Suprapubic skin (tissue), 4 donors: ENCODE data around the gene MAPKAPK2.

ENCODE experiments used
- CTCF ChIP-seq, 2 donors: fragments of 200-600 bp in 1 of 2; fragments of 450-650 bp in 1 of 2; sonication (generic) in 1 of 2; IDR thresholded peaks; one replicate each; pipeline ENCODE4 v1.5.1; 2016 to 2019; ENCODE audit warnings: antibody characterized with exemption in 2 of 2, mild to moderate bottlenecking in 1 of 2, moderate library complexity in 1 of 2
- EP300 ChIP-seq: sonication (generic); formaldehyde crosslinking; IDR thresholded peaks from one replicate; pipeline ENCODE4 v1.6.1; 2017; ENCODE audit warnings: antibody characterized with exemption
- POLR2A ChIP-seq, 2 donors: fragments of 450-650 bp; IDR thresholded peaks; one replicate each; pipeline ENCODE4 v1.6.1; 2017; ENCODE audit warnings: antibody characterized with exemption in 2 of 2, mild to moderate bottlenecking in 2 of 2, moderate library complexity in 2 of 2
- POLR2AphosphoS5 ChIP-seq, 3 donors: sonication (generic); formaldehyde crosslinking; IDR thresholded peaks; one replicate each; pipeline ENCODE4 v1.6.1; 2017; ENCODE audit warnings: antibody characterized with exemption in 3 of 3

- TF ChIP-seq CTCF (IDR thresholded peaks at IDR 0.05) (no peak), POLR2AphosphoS5 (IDR thresholded peaks at IDR 0.05) (no peak), POLR2A (IDR thresholded peaks at IDR 0.05) (no peak), EP300 (no peak)
Observed at GRCh38 chr1:206651014-206651413, 33.7 kb upstream of the MAPKAPK2 start.
